Body of pancreas (tissue), 4 donors: ENCODE data around the gene HMGN5. TPM values are rescaled to one million over a fixed set of nuclear protein-coding genes. Genes with fewer than 3 reads are reported as not detected.
A peak's percentile ranks its signal among the peaks of the same experiment; 100 is the strongest.

ENCODE experiments used
- ATAC-seq: fragments of 150-250 bp; one replicate; pipeline ENCODE4 v1.9.1; 2016
- DNase-seq, 4 donors: peaks; one replicate each; pipeline ENCODE4 v3.0.0-alpha.2; 2019
- H3K27ac ChIP-seq, 4 donors: fragments of 200-600 bp; sonication (generic); 1 replicate in 3 of 4; 2 replicates in 1 of 4; pipeline versions ENCODE4 v1.5.1 to v1.6.1; 2016 to 2019; ENCODE audit warnings: mild to moderate bottlenecking in 1 of 4, mixed read lengths in 1 of 4, moderate library complexity in 1 of 4
- H3K27me3 ChIP-seq, 2 donors: fragments of 200-600 bp; sonication (generic); one replicate each; pipeline ENCODE4 v1.6.0; 2016; ENCODE audit warnings: mild to moderate bottlenecking in 1 of 2
- H3K36me3 ChIP-seq, 2 donors: fragments of 200-600 bp; sonication (generic); replicated peaks in 1 of 2; 2 replicates each; pipeline ENCODE4 v1.5.1; 2016; ENCODE audit warnings: low read depth in 2 of 2; ENCODE audit not compliant: insufficient read depth in 1 of 2
- H3K4me1 ChIP-seq: fragments of 200-600 bp; sonication (generic); one replicate; pipeline ENCODE4 v1.6.0; 2016
- H3K4me3 ChIP-seq, 2 donors: fragments of 200-600 bp; sonication (generic); 1 replicate in 1 of 2; 2 replicates in 1 of 2; pipeline ENCODE4 v1.5.1; 2016 to 2019
- H3K9me3 ChIP-seq, 3 donors: fragments of 200-600 bp; sonication (generic); 1 replicate in 2 of 3; 2 replicates in 1 of 3; pipeline ENCODE4 v1.5.1; 2016
- POLR2A ChIP-seq, 3 donors: fragments of 450-650 bp; IDR thresholded peaks; one replicate each; pipeline ENCODE4 v1.6.1; 2016; ENCODE audit warnings: antibody characterized with exemption in 3 of 3, mild to moderate bottlenecking in 2 of 3
- WGBS, 2 donors: methylation state at CpG; one replicate each; pipeline ENCODE4 v1.1.5; 2017; 5-methylcytosine and 5-hydroxymethylcytosine counted together
- intact Hi-C: fragments of 100-400 bp; cut with DNase I; formaldehyde crosslinking; loops from one replicate; pipeline ENCODE4 v1.15.1; 2023
- total RNA-seq, 2 donors: library from RNA; depleted of rRNA; stranded (reverse); fragments of >200 nt; gene quantifications; one replicate each; pipeline ENCODE4 v1.1.0, GENCODE V29; 2016
- TF ChIP-seq, protein P1 (sequence below), 7 experiments: fragments of 450-650 bp in 4 of 7; fragments of 200-600 bp in 3 of 7; sonication (generic) in 3 of 7; IDR thresholded peaks; one replicate each; pipeline ENCODE4 v1.5.1; 2016 to 2019; ENCODE audit warnings: antibody characterized with exemption in 7 of 7

Gene HMGN5
- total RNA-seq, 2 donors from 2014 or later = 2.1 to 35.3 TPM

DNA sequence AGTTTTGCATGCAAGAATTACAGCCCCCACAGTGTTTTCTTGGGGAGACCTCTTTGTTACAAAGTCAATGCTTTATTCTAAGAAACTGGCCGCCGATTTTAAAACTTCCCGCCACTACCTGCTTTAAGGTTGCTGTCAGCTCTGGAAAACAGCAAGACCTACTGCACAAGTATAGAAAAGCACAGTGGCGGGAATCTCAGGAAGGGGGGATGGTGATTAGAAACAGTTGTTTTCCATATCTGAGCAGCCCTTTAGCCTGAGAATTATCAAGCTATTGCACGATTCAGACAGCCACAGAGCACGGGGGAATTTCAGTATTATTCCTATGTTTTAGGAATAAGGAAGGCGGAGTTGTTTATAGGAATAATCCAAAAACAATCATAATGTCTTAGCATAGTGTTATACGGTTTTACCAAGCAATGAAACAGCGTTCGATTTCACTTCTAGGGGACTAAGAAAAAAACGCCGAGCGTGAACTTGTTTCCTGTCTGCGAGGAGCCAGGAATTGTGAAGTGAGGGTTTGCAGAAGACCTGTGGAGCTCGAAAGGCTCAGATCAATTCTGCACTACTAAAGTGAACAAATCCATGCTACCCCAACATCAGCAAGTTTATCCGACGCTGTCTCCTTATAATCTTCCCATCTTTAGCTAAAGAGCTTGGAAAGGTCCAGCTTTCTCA lies 81.3 kb downstream of the HMGN5 start:
- Histone ChIP-seq H3K9me3 (no peaks in the 10 kb centered on the region), H3K4me1 (no peaks in the 10 kb centered on the region), H3K27me3 (no peaks in the 10 kb centered on the region), H3K4me3 (peak overlapping the region in 1 of 2 donors; percentile 14), H3K27ac (peak overlapping the region in 3 of 4 donors; percentile 60 to 76 (median 75)), H3K36me3 (no peaks in the 10 kb centered on the region)
- DNase-seq (peak in 1 of 4 donors; percentile 7), ATAC-seq (peak; percentile 9)
- TF ChIP-seq POLR2A (IDR thresholded peaks at IDR 0.05) = no peak
- TF ChIP-seq, protein P1, sequence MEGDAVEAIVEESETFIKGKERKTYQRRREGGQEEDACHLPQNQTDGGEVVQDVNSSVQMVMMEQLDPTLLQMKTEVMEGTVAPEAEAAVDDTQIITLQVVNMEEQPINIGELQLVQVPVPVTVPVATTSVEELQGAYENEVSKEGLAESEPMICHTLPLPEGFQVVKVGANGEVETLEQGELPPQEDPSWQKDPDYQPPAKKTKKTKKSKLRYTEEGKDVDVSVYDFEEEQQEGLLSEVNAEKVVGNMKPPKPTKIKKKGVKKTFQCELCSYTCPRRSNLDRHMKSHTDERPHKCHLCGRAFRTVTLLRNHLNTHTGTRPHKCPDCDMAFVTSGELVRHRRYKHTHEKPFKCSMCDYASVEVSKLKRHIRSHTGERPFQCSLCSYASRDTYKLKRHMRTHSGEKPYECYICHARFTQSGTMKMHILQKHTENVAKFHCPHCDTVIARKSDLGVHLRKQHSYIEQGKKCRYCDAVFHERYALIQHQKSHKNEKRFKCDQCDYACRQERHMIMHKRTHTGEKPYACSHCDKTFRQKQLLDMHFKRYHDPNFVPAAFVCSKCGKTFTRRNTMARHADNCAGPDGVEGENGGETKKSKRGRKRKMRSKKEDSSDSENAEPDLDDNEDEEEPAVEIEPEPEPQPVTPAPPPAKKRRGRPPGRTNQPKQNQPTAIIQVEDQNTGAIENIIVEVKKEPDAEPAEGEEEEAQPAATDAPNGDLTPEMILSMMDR (IDR thresholded peaks at IDR 0.05) = no peak
- intact Hi-C loops = no loop called here
- 0% methylated on average over 17 of the region's 17 CpGs for WGBS, 2 donors

DNA sequence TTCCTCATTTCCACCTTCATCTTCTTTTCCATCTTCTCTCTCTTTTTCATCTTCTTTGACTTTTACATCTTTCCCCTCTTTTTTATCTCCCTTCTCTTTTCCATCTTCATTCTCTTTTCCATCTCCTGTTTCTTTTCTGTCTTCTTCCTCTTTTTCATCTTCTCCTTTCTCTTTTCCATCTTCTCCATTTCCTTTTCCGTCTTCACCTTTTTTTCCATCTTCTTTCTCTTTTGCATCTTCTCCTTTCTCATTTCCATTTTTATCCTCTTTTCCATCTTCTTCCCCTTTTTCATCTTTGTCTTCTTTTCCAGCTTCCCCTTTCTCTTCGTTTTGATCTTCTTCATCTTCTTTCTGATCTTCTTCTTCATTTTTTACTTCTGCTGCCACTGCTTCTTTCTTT lies 87.0 kb downstream of the HMGN5 start:
- Histone ChIP-seq H3K27ac (no peak overlapping the region), H3K4me3 (no peak overlapping the region), H3K27me3 (no peaks in the 10 kb centered on the region), H3K36me3 (no peaks in the 10 kb centered on the region), H3K9me3 (no peaks in the 10 kb centered on the region), H3K4me1 (no peaks in the 10 kb centered on the region)
- TF ChIP-seq, protein P1 (IDR thresholded peaks at IDR 0.05) = no peak
- no peak for TF ChIP-seq POLR2A (IDR thresholded peaks at IDR 0.05)
- DNase-seq = no peak
- WGBS, 2 donors = 68 to 72% methylated on average over 2 of the region's 2 CpGs
- intact Hi-C loops = no loop called here
- no peak for ATAC-seq

DNA sequence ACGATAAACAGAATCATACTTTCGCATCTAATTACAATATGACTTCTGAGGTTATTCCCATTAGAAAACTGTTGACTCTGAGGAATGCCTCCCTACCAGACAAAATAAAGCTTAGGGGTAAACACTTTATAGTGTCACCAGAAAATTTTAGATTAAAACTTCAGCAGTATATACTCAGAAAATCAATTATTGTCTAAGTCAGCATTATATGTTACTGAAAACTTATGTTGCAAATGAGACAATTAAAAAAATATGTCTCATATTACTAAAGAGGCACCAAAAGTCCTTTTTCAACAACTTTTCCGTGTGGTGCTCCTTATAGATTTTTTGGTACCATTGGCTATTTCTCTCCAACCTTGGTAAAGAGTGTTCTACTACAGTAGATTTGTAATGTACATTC lies 91.4 kb downstream of the HMGN5 start:
- TF ChIP-seq, protein P1 (IDR thresholded peaks at IDR 0.05) = no peak
- no peak for TF ChIP-seq POLR2A (IDR thresholded peaks at IDR 0.05)
- ATAC-seq = no peak

DNA sequence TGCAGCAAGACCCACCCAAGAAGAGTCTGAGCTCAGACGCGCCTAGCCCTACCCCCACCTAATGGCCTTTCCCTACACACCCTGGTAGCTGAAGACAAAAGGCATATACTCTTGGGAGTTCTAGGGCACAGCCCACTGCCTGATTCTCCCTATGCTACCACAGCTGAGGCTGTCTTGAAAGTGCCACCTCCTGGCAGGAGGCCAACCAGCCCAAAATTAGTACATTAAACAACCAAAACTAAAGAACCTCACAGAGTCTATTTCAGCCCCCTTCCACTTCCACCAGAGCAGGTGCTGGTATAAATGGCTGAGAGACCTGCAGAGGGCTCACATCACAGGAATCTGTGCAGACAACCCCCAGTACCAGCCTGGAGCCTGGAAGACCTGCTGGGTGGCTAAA lies 119.1 kb downstream of the HMGN5 start:
- no peak for TF ChIP-seq POLR2A (IDR thresholded peaks at IDR 0.05)
- TF ChIP-seq, protein P1 (IDR thresholded peaks at IDR 0.05) = no peak
- Histone ChIP-seq H3K9me3 (no peaks in the 10 kb centered on the region), H3K4me1 (no peaks in the 10 kb centered on the region), H3K36me3 (no peaks in the 10 kb centered on the region), H3K27me3 (no peaks in the 10 kb centered on the region), H3K4me3 (no peak overlapping the region), H3K27ac (no peak overlapping the region)
- no peak for ATAC-seq
- intact Hi-C loops = no loop called here
- 100% methylated on average over 2 of the region's 2 CpGs; no CpG with 5 or more reads in 1 of the 2 donors for WGBS, 2 donors
- no peak for DNase-seq

More for the DNA sequence above, 91.4 kb downstream of the HMGN5 start:
- DNase-seq = no peak
- no peaks in the 10 kb centered on the region for H3K4me1 ChIP-seq
- H3K4me3 ChIP-seq = no peak overlapping the region
- H3K27me3 ChIP-seq = no peaks in the 10 kb centered on the region
- no peaks in the 10 kb centered on the region for H3K36me3 ChIP-seq
- no peaks in the 10 kb centered on the region for H3K9me3 ChIP-seq
- no peak overlapping the region for H3K27ac ChIP-seq
- 84 to 94% methylated on average over 3 of the region's 3 CpGs for WGBS, 2 donors
- intact Hi-C loops = no loop called here

Other genes starting within 250 kb of the HMGN5 start
- 10 to 100 TPM; 36.3 to 65.1 TPM for gene SH3BGRL, start 189 bp upstream of the HMGN5 start, total RNA-seq